GM12878 (cell line): Measurements from ENCODE around the gene DEXI. TPM values are rescaled to one million over a fixed set of nuclear protein-coding genes. Genes with fewer than 3 reads are reported as not detected.

Experiments used
- ATAC-seq: fragments of 200-7000 bp; cut with Tn5 transposase; 3 replicates; pipeline ENCODE4 v1.9.1; 2020; ENCODE audit warnings: mild to moderate bottlenecking, moderate library complexity
- BruUV-seq: library from RNA; stranded (reverse); fragments of 400-500 nt; replicated peaks from 2 replicates; lab custom pipeline; 2021; lab: Mats Ljungman, UMichigan
- CTCF ChIA-PET: fragments of 300-600 bp; sonication (Branson Sonifier 250); formaldehyde crosslinking; extraction: SDS; loops from one replicate; lab custom pipeline; 2021; ENCODE audit warnings: inconsistent platforms; lab: Yijun Ruan, JAX
- POLR2A ChIA-PET: fragments of 350-600 bp; formaldehyde crosslinking; extraction: SDS; loops from one replicate; lab custom pipeline; 2021; ENCODE audit warnings: inconsistent platforms; lab: Charles Lee
- RAD21 ChIA-PET: fragments of 300-600 bp; sonication (Branson Sonifier 250); formaldehyde crosslinking; loops from one replicate; lab custom pipeline; 2023; ENCODE audit warnings: antibody characterized with exemption; ENCODE audit not compliant: unreplicated experiment; lab: Charles Lee
- SMC1A ChIA-PET: fragments of 300-600 bp; sonication (Branson Sonifier 250); formaldehyde crosslinking; loops from one replicate; lab custom pipeline; 2023; ENCODE audit not compliant: unreplicated experiment, uncharacterized antibody; lab: Charles Lee
- DNase-seq: peaks from one replicate; pipeline ENCODE4 v3.0.0-alpha.2; 2011; ENCODE audit warnings: low read depth, low spot score
- FAIRE-seq: peaks from 3 replicates; lab custom pipeline; 2011; peaks lifted over from hg19 to GRCh38; lab: Jason Lieb, UNC
- H2AFZ ChIP-seq: 2 replicates; pipeline ENCODE4 v1.6.0; 2011; ENCODE audit warnings: low read depth, low read length, control low read depth; ENCODE audit not compliant: control insufficient read depth
- H3K27ac ChIP-seq: 2 replicates; pipeline ENCODE4 v1.5.1; 2011; ENCODE audit warnings: control low read depth; ENCODE audit not compliant: control insufficient read depth, insufficient read depth
- H3K27me3 ChIP-seq, 2 experiments: replicated peaks in 1 of 2; 2 replicates each; pipeline versions ENCODE4 v1.6.0 to v1.6.1; 2011; ENCODE audit warnings: low read length in 1 of 2; ENCODE audit not compliant: control insufficient read depth in 2 of 2, insufficient read depth in 2 of 2
- H3K36me3 ChIP-seq, 2 experiments: 2 replicates each; pipeline ENCODE4 v1.5.1; 2011; ENCODE audit warnings: low read length in 1 of 2; ENCODE audit not compliant: control insufficient read depth in 2 of 2, insufficient read depth in 2 of 2
- H3K4me1 ChIP-seq: 2 replicates; pipeline ENCODE4 v1.6.1; 2011; ENCODE audit warnings: mild to moderate bottlenecking, low read length, moderate library complexity, mixed read lengths; ENCODE audit not compliant: control insufficient read depth, insufficient read depth
- H3K4me2 ChIP-seq: 2 replicates; pipeline ENCODE4 v1.6.0; 2011; ENCODE audit warnings: control low read depth; ENCODE audit not compliant: control insufficient read depth, insufficient read depth
- H3K4me3 ChIP-seq: fragments of 200-600 bp; sonication (generic); 2 replicates; pipeline ENCODE4 v1.5.1; 2016
- H3K79me2 ChIP-seq: 2 replicates; pipeline ENCODE4 v1.6.0; 2011; ENCODE audit warnings: low read length; ENCODE audit not compliant: control insufficient read depth, insufficient read depth
- H3K9ac ChIP-seq: 2 replicates; pipeline ENCODE4 v1.8.0; 2011; ENCODE audit warnings: low read length, control low read depth, mixed read lengths; ENCODE audit not compliant: control insufficient read depth, insufficient read depth
- H3K9me3 ChIP-seq: replicated peaks from 3 replicates; pipeline ENCODE4 v1.5.1; 2011; ENCODE audit warnings: mild to moderate bottlenecking, low read length; ENCODE audit not compliant: control insufficient read depth, insufficient read depth
- H4K20me1 ChIP-seq: 2 replicates; pipeline ENCODE4 v1.6.0; 2011; ENCODE audit not compliant: control insufficient read depth, insufficient read depth
- BACH1 ChIP-seq: fragments of 450-650 bp; IDR thresholded peaks from 2 replicates; pipeline ENCODE4 v1.6.1; 2017; ENCODE audit warnings: mild to moderate bottlenecking, borderline replicate concordance
- JUNB ChIP-seq: IDR thresholded peaks from 2 replicates; pipeline ENCODE4 v1.6.1; 2016; ENCODE audit warnings: antibody characterized with exemption, mild to moderate bottlenecking
- MTA3 ChIP-seq: IDR thresholded peaks from 2 replicates; pipeline ENCODE4 v1.6.1; 2012; ENCODE audit warnings: low read length, inconsistent platforms, borderline replicate concordance
- POLR2A ChIP-seq: IDR thresholded peaks from 2 replicates; pipeline ENCODE4 v1.6.1; 2011; ENCODE audit warnings: low read depth, mild to moderate bottlenecking, low read length
- POLR2AphosphoS2 ChIP-seq: IDR thresholded peaks from 2 replicates; pipeline ENCODE4 v1.6.1; 2011; ENCODE audit warnings: low read depth, mild to moderate bottlenecking, low read length, improper control_type of control experiment, moderate library complexity
- POLR2AphosphoS5 ChIP-seq: IDR thresholded peaks from 2 replicates; pipeline ENCODE4 v1.6.1; 2011; ENCODE audit warnings: mild to moderate bottlenecking, low read length, inconsistent platforms
- RUNX3 ChIP-seq: IDR thresholded peaks from 2 replicates; pipeline ENCODE4 v1.6.1; 2012; ENCODE audit warnings: low read length, inconsistent platforms
- ZBED1 ChIP-seq: IDR thresholded peaks from 2 replicates; pipeline ENCODE4 v1.6.1; 2016; ENCODE audit warnings: borderline replicate concordance
- WGBS: methylation state at CpG from one replicate; pipeline ENCODE4 v1.1.6; 2016; ENCODE audit warnings: low lambda C conversion rate; ENCODE audit not compliant: insufficient replicate concordance, insufficient coverage; ENCODE audit errors: missing lambda C conversion rate; 5-methylcytosine and 5-hydroxymethylcytosine counted together
- in situ Hi-C: fragments of 300-500 bp; cut with MboI; formaldehyde crosslinking; loops from 9 replicates; pipeline ENCODE4 v1.14.3; 2018; ENCODE audit warnings: mixed read lengths
- intact Hi-C: fragments of 100-400 bp; cut with micrococcal nuclease; formaldehyde crosslinking; loops from one replicate; pipeline ENCODE4 v1.14.2; 2022; ENCODE audit not compliant: unreplicated experiment
- polyA plus RNA-seq, 11 experiments: library from polyadenylated mRNA; depleted of rRNA in 4 of 11; unstranded in 6 of 11; stranded (reverse) in 5 of 11; fragments of >200 nt; fragmentation: Nextera tagmentation in 4 of 11; fragmentation: Illumina TruSeq in 1 of 11; extraction: Ambion mirVana in 4 of 11; extraction: Trizol in 1 of 11; gene quantifications; 1 replicate in 1 of 11; 2 replicates in 10 of 11; pipeline versions ENCODE4 v1.2.1 to v1.2.3, GENCODE V29; 2011 to 2016; ENCODE audit warnings: inconsistent platforms in 2 of 11, missing spikeins in 2 of 11, low read depth in 1 of 11
- total RNA-seq, 4 experiments: library from RNA; depleted of rRNA in 3 of 4; stranded (reverse); fragments of >200 nt in 3 of 4; fragmentation: Illumina TruSeq in 1 of 4; extraction: Trizol in 1 of 4; gene quantifications; 2 replicates each; pipeline versions ENCODE4 v1.2.1 to v1.2.3, GENCODE V29; 2013 to 2021
- TF ChIP-seq, protein P1 (sequence below): fragments of 450-650 bp; IDR thresholded peaks from 2 replicates; pipeline ENCODE4 v1.6.1; 2016; ENCODE audit warnings: mild to moderate bottlenecking, moderate library complexity, borderline replicate concordance
- TF ChIP-seq, protein P2 (sequence below): fragments of 450-650 bp; conservative IDR thresholded peaks from 2 replicates; pipeline ENCODE4 v1.6.1; 2017; ENCODE audit warnings: mild to moderate bottlenecking, moderate library complexity
- TF ChIP-seq, protein P3 (sequence below): fragments of 450-650 bp; IDR thresholded peaks from 2 replicates; pipeline ENCODE4 v1.6.1; 2018; ENCODE audit warnings: borderline replicate concordance, mild to moderate bottlenecking; ENCODE audit not compliant: partially characterized antibody

The DEXI gene
- total and polyA plus RNA-seq, 10 of the 15 experiments (the other 5 are each of a cell fraction or from before 2014, with no cell fraction given), result 1.4 to 26.3 (median 18.4) TPM

DNA sequence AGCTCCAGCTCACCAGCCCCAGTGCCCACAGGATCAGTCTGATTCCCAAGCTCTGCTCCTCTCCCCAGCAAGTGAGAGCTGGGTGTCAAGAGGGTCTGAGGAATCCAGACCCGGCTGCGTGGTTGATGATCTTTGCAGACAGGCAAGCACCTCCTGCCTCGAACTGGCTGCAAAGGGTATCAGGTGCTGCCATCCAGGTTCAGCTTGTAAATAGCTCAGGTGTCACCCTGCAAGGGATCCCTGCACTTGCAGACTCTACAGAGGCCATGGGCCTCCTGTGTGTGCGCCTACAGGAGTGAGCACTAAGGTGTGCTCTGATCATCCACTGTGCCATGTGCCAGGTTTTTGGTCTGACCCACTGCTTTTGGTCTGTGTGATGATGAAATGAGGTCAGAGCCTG lies 16.2 kb downstream of the DEXI start:
- intact Hi-C loops, result no loop called here
- H3K27me3 ChIP-seq, result no peaks in the 10 kb centered on the region
- ATAC-seq (no peak), FAIRE-seq (no peak), DNase-seq (no peak)
- 0 out of 2 replicates have a peak, but pooled peaks have one; percentile 20 for TF ChIP-seq MTA3
- TF ChIP-seq RUNX3, result 0 out of 2 replicates have a peak, but pooled peaks have one; percentile 3
- TF ChIP-seq ZBED1, result peak; percentile 32; the same call in 1 of the 2 replicates
- TF ChIP-seq POLR2AphosphoS5, result peak; percentile 40; the same call in 1 of the 2 replicates
- TF ChIP-seq POLR2A, result 0 out of 2 replicates have a peak, but pooled peaks have one; percentile 66
- no peak; the same call in 1 of the 2 replicates for TF ChIP-seq POLR2AphosphoS2
- TF ChIP-seq, protein P1, sequence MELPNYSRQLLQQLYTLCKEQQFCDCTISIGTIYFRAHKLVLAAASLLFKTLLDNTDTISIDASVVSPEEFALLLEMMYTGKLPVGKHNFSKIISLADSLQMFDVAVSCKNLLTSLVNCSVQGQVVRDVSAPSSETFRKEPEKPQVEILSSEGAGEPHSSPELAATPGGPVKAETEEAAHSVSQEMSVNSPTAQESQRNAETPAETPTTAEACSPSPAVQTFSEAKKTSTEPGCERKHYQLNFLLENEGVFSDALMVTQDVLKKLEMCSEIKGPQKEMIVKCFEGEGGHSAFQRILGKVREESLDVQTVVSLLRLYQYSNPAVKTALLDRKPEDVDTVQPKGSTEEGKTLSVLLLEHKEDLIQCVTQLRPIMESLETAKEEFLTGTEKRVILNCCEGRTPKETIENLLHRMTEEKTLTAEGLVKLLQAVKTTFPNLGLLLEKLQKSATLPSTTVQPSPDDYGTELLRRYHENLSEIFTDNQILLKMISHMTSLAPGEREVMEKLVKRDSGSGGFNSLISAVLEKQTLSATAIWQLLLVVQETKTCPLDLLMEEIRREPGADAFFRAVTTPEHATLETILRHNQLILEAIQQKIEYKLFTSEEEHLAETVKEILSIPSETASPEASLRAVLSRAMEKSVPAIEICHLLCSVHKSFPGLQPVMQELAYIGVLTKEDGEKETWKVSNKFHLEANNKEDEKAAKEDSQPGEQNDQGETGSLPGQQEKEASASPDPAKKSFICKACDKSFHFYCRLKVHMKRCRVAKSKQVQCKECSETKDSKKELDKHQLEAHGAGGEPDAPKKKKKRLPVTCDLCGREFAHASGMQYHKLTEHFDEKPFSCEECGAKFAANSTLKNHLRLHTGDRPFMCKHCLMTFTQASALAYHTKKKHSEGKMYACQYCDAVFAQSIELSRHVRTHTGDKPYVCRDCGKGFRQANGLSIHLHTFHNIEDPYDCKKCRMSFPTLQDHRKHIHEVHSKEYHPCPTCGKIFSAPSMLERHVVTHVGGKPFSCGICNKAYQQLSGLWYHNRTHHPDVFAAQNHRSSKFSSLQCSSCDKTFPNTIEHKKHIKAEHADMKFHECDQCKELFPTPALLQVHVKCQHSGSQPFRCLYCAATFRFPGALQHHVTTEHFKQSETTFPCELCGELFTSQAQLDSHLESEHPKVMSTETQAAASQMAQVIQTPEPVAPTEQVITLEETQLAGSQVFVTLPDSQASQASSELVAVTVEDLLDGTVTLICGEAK, result no peak
- peak; percentile 13; the same call in 1 of the 2 replicates for TF ChIP-seq BACH1
- TF ChIP-seq, protein P2, sequence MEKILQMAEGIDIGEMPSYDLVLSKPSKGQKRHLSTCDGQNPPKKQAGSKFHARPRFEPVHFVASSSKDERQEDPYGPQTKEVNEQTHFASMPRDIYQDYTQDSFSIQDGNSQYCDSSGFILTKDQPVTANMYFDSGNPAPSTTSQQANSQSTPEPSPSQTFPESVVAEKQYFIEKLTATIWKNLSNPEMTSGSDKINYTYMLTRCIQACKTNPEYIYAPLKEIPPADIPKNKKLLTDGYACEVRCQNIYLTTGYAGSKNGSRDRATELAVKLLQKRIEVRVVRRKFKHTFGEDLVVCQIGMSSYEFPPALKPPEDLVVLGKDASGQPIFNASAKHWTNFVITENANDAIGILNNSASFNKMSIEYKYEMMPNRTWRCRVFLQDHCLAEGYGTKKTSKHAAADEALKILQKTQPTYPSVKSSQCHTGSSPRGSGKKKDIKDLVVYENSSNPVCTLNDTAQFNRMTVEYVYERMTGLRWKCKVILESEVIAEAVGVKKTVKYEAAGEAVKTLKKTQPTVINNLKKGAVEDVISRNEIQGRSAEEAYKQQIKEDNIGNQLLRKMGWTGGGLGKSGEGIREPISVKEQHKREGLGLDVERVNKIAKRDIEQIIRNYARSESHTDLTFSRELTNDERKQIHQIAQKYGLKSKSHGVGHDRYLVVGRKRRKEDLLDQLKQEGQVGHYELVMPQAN, result no peak
- no peak for TF ChIP-seq JUNB
- TF ChIP-seq, protein P3, sequence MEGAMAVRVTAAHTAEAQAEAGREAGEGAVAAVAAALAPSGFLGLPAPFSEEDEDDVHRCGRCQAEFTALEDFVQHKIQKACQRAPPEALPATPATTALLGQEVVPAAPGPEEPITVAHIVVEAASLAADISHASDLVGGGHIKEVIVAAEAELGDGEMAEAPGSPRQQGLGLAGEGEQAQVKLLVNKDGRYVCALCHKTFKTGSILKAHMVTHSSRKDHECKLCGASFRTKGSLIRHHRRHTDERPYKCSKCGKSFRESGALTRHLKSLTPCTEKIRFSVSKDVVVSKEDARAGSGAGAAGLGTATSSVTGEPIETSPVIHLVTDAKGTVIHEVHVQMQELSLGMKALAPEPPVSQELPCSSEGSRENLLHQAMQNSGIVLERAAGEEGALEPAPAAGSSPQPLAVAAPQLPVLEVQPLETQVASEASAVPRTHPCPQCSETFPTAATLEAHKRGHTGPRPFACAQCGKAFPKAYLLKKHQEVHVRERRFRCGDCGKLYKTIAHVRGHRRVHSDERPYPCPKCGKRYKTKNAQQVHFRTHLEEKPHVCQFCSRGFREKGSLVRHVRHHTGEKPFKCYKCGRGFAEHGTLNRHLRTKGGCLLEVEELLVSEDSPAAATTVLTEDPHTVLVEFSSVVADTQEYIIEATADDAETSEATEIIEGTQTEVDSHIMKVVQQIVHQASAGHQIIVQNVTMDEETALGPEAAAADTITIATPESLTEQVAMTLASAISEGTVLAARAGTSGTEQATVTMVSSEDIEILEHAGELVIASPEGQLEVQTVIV, result no peak
- H3K9me3 ChIP-seq, result no peaks in the 10 kb centered on the region
- ChIA-PET CTCF (interaction anchor here (0.6 to 1.9 kb wide), 10 partner anchors 9 to 411 kb away, joined by 3 to 8 read pairs (median 3); no protein-coding TSS in a partner anchor), SMC1A (interaction anchor here (1.2 to 3.3 kb wide), 5 partner anchors 10 to 119 kb away, joined by 3 to 15 read pairs (median 6); partner anchors contain the start of gene CIITA), POLR2A (interaction anchor here (0.8 to 1.5 kb wide), 5 partner anchors 9 to 93 kb away, joined by 3 to 7 read pairs (median 4); no protein-coding TSS in a partner anchor), RAD21 (interaction anchor here (0.5 to 1.5 kb wide), 8 partner anchors 9 to 57 kb away, joined by 3 to 7 read pairs (median 4); partner anchors contain the start of genes CIITA and DEXI)
- no peak overlapping the region for H3K4me2 ChIP-seq
- no TSS peak for BruUV-seq
- H3K4me1 ChIP-seq, result no peaks in the 10 kb centered on the region
- H4K20me1 ChIP-seq, result no peaks in the 10 kb centered on the region
- no peak overlapping the region for H2AFZ ChIP-seq
- in situ Hi-C loops, result no loop called here
- no peak overlapping the region for H3K4me3 ChIP-seq
- peaks cover 29 to 33% of the 10 kb centered on the region in 2 experiments for H3K36me3 ChIP-seq
- H3K27ac ChIP-seq, result no peak overlapping the region
- no peak overlapping the region for H3K9ac ChIP-seq
- no peaks in the 10 kb centered on the region for H3K79me2 ChIP-seq
- 41% methylated on average over 4 of the region's 4 CpGs for WGBS
